IPS-18a (cell line): ENCODE results near the gene ZBTB16.

Source experiments
- H3K27ac ChIP-seq: one replicate; pipeline ENCODE4 v1.5.1; 2013; ENCODE audit warnings: low read length
- H3K27me3 ChIP-seq: one replicate; pipeline ENCODE4 v1.6.1; 2013; ENCODE audit warnings: mild to moderate bottlenecking, low read length; ENCODE audit not compliant: control insufficient read depth, insufficient read depth
- H3K36me3 ChIP-seq: one replicate; pipeline ENCODE4 v1.6.1; 2013; ENCODE audit warnings: low read depth, low read length; ENCODE audit not compliant: control insufficient read depth
- H3K4me1 ChIP-seq: one replicate; pipeline ENCODE4 v1.6.1; 2013; ENCODE audit warnings: low read depth, low read length; ENCODE audit not compliant: control insufficient read depth
- H3K4me3 ChIP-seq: one replicate; pipeline ENCODE4 v1.5.1; 2013; ENCODE audit warnings: low read length
- H3K9ac ChIP-seq: one replicate; pipeline ENCODE4 v1.6.1; 2013; ENCODE audit warnings: mild to moderate bottlenecking, low read length, moderate library complexity
- H3K9me3 ChIP-seq: one replicate; pipeline ENCODE4 v1.6.1; 2013; ENCODE audit warnings: low read depth, low read length; ENCODE audit not compliant: control insufficient read depth

ZBTB16 gene

DNA sequence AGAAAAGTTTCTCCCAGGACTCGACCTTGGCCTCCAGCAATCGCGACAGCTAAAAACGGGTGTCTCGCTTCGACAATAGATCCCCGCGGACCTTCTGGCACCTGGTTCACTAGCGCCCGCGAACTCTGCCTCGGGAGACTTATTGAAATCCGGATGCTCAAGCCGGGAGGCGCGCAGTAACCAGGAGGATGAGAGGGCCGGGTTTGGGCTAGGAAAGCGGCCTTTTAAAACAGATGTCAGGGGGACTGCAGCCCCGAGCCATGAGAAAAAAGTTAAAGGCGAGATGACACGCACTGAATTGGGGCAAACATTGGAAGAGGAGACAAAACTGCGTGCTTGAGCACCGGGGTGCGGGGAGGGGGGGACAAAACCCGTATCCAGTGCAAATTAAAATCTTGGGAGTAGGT is 637 bp upstream of the ZBTB16 start:
- no peaks in the 10 kb centered on the region for H3K9me3 ChIP-seq
- peaks cover 26% of the 10 kb centered on the region for H3K4me1 ChIP-seq
- H3K36me3 ChIP-seq = no peaks in the 10 kb centered on the region
- H3K27me3 ChIP-seq = peaks cover 97% of the 10 kb centered on the region
- peak overlapping the region; percentile 57 for H3K4me3 ChIP-seq
- no peak overlapping the region for H3K9ac ChIP-seq
- no peak overlapping the region for H3K27ac ChIP-seq

DNA sequence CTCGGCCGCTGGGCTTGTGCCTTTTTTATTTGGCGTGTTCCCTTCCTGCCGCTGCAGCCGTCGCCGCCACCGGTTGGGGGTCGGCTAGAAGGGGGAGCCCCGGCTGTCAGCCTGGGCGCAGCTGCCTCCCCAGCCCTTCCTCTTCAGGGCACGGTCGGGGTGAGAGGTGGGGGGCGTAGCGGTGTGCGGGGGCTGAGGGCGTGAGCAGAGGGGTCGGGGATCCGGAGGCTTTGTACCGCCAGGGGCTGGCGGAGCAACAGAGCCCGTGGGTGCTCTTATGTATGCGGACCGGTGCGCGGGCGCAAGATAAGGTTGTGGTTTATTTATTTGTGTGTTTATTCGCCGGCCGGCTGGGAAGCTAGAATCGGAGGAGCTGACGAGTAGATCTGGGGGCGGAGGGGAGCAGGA is 477 bp downstream of the ZBTB16 start:
- H3K27me3 ChIP-seq = peaks cover 96% of the 10 kb centered on the region

DNA sequence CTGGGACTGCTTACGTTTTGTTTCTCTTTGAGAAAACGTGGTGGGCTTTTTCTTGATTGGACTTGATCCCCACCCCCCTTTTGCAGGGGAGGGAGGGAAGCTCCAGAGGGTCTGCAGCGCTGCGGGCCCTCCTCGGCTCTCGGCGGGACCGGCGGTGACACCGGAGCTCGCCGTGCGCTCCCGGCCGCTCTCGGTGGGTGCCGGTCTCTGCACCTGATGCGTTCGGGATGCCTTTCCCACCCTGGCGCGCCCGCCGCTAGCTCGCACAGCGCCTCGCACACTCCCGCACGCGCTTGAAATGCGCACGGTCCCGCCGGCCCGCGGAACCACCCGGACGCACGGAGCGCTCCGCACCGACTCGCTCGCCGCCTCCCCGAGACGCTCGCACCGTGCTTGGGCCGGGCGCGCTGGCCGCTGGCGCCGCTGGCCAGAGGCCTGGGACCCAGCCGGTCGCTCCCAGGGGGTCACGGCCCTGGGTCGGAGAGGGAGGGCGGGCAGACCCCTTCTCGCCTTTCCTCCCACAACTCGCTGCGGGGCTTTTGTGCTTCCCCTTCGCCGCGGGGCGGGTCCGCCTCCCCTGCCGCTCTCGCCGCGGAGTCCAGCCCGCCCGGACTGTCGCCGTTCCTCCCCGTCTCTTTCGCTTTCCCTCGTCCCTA is 1.0 kb downstream of the ZBTB16 start:
- H3K27me3 ChIP-seq = peaks cover 96% of the 10 kb centered on the region
- H3K36me3 ChIP-seq = no peaks in the 10 kb centered on the region
- peaks cover 26% of the 10 kb centered on the region for H3K4me1 ChIP-seq
- H3K9me3 ChIP-seq = no peaks in the 10 kb centered on the region
- peak overlapping the region; percentile 72 for H3K4me3 ChIP-seq
- H3K9ac ChIP-seq = peak overlapping the region; percentile 3
- H3K27ac ChIP-seq = no peak overlapping the region

More for the DNA sequence above, 477 bp downstream of the ZBTB16 start:
- no peaks in the 10 kb centered on the region for H3K9me3 ChIP-seq
- peaks cover 26% of the 10 kb centered on the region for H3K4me1 ChIP-seq
- no peaks in the 10 kb centered on the region for H3K36me3 ChIP-seq
- no peak overlapping the region for H3K9ac ChIP-seq
- peak overlapping the region; percentile 72 for H3K4me3 ChIP-seq
- no peak overlapping the region for H3K27ac ChIP-seq

DNA sequence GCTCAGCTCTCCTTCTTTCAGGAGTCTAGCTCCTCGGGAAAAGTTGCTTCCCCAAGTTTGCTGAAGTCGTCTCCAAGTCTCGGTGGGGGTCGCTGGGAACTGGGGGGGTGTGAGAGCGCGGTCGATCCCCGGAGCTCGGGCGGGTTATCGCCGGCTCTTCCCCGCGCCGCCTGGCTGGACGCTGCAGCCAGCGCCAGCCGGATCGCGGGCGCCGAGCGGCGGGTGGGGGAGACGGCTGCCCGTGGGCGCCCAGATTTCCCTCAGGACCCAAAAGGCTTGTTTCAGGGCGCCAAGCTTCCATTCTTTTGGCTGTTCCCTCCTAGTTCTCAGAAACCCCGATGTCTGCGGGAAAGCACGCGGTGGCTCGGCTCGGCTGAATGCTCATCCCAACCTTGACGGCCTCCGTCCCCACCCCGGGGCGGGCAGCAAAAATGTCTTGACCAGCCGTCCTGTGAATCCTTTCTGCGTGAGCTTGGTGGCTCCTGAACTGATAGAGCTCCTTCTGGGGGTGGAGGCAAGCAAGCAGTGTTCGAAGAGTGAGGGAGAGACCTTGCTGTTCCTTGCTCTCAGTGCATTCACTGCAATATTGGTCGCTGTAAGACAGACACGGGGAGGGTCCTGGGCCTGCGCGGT is 1.7 kb downstream of the ZBTB16 start:
- Histone ChIP-seq H3K9ac (peak overlapping the region; percentile 3), H3K27me3 (peaks cover 96% of the 10 kb centered on the region), H3K4me3 (peak overlapping the region; percentile 72)

DNA sequence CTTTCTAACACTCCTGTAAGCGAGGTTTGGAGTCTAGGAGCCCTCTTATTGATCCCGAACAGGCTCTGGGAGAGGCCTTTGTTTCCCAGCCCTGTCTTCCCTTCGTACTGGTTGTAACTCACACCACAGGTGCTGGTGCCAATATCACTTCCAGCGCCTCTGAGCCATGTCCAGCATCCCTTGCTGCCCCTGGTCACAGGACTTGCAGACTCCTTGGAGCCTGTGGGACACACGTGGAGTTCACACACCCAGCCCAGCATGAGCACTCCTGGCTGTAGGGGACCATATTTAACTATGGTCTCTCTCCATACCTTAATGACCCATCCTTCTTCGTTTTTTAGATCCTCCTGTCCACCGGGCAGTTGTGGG is 2.2 kb downstream of the ZBTB16 start:
- peaks cover 95% of the 10 kb centered on the region for H3K27me3 ChIP-seq
- H3K27ac ChIP-seq = no peak overlapping the region
- no peaks in the 10 kb centered on the region for H3K9me3 ChIP-seq
- H3K4me3 ChIP-seq = peak overlapping the region; percentile 72
- no peak overlapping the region for H3K9ac ChIP-seq
- H3K4me1 ChIP-seq = peaks cover 26% of the 10 kb centered on the region
- no peaks in the 10 kb centered on the region for H3K36me3 ChIP-seq

More for the DNA sequence above, 1.7 kb downstream of the ZBTB16 start:
- Histone ChIP-seq H3K36me3 (no peaks in the 10 kb centered on the region), H3K9me3 (no peaks in the 10 kb centered on the region), H3K27ac (no peak overlapping the region), H3K4me1 (peaks cover 26% of the 10 kb centered on the region)

DNA sequence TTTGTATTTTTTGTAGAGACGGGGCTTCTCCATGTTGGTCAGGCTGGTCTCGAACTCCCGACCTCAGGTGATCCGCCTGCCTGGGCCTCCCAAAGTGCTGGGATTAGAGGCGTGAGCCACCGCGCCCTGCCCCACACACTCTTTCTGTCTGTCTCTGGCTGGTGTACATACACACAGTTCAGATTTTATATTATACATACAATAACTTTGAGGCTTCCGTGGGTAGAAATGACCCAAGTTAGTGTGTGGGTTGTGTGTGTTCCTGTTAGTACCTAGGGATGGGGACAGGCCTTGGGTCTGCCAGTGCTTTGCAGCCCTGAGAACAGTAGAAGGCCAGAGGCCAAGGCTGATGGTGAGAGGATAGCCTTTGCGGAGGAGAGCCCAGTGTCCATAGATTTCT is 2.8 kb downstream of the ZBTB16 start:
- H3K27me3 ChIP-seq = peaks cover 89% of the 10 kb centered on the region
- no peaks in the 10 kb centered on the region for H3K36me3 ChIP-seq
- peaks cover 25% of the 10 kb centered on the region for H3K4me1 ChIP-seq
- no peak overlapping the region for H3K27ac ChIP-seq
- no peak overlapping the region for H3K4me3 ChIP-seq
- no peak overlapping the region for H3K9ac ChIP-seq
- H3K9me3 ChIP-seq = no peaks in the 10 kb centered on the region

DNA sequence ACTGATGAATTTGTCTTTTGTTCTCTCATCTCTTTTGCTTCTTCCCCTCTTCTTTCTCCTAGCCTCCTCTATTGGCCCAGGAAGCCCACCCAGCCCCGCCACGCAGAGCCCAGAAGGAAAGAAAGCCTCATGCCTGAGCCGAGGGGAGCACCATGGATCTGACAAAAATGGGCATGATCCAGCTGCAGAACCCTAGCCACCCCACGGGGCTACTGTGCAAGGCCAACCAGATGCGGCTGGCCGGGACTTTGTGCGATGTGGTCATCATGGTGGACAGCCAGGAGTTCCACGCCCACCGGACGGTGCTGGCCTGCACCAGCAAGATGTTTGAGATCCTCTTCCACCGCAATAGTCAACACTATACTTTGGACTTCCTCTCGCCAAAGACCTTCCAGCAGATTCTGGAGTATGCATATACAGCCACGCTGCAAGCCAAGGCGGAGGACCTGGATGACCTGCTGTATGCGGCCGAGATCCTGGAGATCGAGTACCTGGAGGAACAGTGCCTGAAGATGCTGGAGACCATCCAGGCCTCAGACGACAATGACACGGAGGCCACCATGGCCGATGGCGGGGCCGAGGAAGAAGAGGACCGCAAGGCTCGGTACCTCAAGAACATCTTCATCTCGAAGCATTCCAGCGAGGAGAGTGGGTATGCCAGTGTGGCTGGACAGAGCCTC is 3.8 kb downstream of the ZBTB16 start:
- no peak overlapping the region for H3K27ac ChIP-seq
- H3K9me3 ChIP-seq = no peaks in the 10 kb centered on the region
- H3K4me1 ChIP-seq = peaks cover 15% of the 10 kb centered on the region
- no peak overlapping the region for H3K4me3 ChIP-seq
- peaks cover 86% of the 10 kb centered on the region for H3K27me3 ChIP-seq
- H3K36me3 ChIP-seq = no peaks in the 10 kb centered on the region
- no peak overlapping the region for H3K9ac ChIP-seq

DNA sequence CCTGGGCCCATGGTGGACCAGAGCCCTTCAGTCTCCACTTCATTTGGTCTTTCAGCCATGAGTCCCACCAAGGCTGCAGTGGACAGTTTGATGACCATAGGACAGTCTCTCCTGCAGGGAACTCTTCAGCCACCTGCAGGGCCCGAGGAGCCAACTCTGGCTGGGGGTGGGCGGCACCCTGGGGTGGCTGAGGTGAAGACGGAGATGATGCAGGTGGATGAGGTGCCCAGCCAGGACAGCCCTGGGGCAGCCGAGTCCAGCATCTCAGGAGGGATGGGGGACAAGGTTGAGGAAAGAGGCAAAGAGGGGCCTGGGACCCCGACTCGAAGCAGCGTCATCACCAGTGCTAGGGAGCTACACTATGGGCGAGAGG is 4.3 kb downstream of the ZBTB16 start:
- Histone ChIP-seq H3K4me3 (no peak overlapping the region), H3K9me3 (no peaks in the 10 kb centered on the region), H3K27me3 (peaks cover 83% of the 10 kb centered on the region), H3K27ac (no peak overlapping the region), H3K36me3 (no peaks in the 10 kb centered on the region), H3K4me1 (peaks cover 10% of the 10 kb centered on the region), H3K9ac (no peak overlapping the region)

DNA sequence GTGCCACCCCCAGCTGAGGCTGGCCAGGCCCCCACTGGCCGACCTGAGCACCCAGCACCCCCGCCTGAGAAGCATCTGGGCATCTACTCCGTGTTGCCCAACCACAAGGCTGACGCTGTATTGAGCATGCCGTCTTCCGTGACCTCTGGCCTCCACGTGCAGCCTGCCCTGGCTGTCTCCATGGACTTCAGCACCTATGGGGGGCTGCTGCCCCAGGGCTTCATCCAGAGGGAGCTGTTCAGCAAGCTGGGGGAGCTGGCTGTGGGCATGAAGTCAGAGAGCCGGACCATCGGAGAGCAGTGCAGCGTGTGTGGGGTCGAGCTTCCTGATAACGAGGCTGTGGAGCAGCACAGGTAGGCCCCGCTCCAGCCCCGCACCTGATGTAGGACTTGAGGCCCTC is 4.7 kb downstream of the ZBTB16 start:
- H3K4me3 ChIP-seq = no peak overlapping the region
- peaks cover 79% of the 10 kb centered on the region for H3K27me3 ChIP-seq

DNA sequence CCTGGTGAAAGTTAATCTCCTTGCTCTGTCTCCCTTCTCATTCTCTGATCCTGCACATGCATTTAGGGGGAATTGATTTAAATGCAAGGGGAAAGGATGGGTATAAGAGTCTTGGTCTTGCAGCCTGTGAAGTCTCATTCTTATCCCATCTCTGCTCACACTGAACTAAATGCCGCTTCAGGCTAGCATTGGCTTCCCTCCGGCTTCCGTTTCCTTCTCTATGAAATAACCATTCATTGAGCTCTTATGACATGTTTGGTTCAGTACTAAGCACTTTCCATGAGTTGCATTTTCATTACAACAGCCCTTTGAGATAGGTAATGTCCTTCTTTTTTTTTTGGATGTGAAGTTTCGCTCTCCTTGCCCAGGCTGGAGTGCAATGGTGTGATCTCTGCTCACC is 5.6 kb downstream of the ZBTB16 start:
- Histone ChIP-seq H3K9me3 (no peaks in the 10 kb centered on the region), H3K27ac (no peak overlapping the region), H3K9ac (no peak overlapping the region), H3K4me3 (no peak overlapping the region), H3K4me1 (peaks cover 7% of the 10 kb centered on the region), H3K36me3 (no peaks in the 10 kb centered on the region), H3K27me3 (peaks cover 76% of the 10 kb centered on the region)

More for the DNA sequence above, 4.7 kb downstream of the ZBTB16 start:
- Histone ChIP-seq H3K4me1 (peaks cover 7% of the 10 kb centered on the region), H3K9ac (no peak overlapping the region), H3K27ac (no peak overlapping the region), H3K36me3 (no peaks in the 10 kb centered on the region), H3K9me3 (no peaks in the 10 kb centered on the region)

DNA sequence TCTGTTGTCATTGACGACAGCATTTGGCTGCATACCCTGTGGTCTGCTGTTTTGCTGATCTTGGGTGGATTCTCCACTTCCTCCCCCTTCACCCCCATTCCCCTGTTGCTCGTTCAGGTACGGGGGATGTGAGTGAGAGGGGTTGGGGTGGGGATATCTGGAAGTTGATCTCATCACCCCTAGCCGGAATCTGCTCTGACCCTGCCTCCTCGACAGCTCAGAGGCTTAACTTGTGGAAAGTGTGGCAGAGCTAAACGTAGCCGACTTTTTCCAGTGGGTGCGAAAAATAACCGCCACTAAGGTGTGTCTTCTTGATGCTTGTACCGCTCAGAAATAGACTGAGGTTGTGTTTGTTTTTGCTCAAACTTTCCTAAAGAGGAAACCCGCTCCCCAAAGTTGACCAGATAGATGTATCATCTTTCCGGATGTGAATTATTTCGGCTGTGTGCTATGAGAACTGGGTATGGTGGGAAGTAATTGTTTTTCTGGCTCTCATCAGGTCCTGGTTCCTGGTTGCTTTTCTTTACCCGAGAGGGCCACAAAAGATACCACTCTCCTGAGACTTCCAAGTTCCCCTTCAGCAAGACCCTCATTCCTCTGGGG is 6.6 kb downstream of the ZBTB16 start:
- H3K9ac ChIP-seq = no peak overlapping the region
- no peak overlapping the region for H3K27ac ChIP-seq
- peaks cover 72% of the 10 kb centered on the region for H3K27me3 ChIP-seq
- peaks cover 7% of the 10 kb centered on the region for H3K4me1 ChIP-seq
- no peaks in the 10 kb centered on the region for H3K36me3 ChIP-seq
- no peak overlapping the region for H3K4me3 ChIP-seq
- H3K9me3 ChIP-seq = no peaks in the 10 kb centered on the region
